GM21619 (cell line): ENCODE data around the gene SCD5.
"Not testable (repeated sequence)": the region's sequence is repeated elsewhere in the genome, so short reads cannot be mapped to it uniquely, and the experiment has no call there.

ENCODE experiments used
- ATAC-seq: cut with Tn5 transposase; IDR thresholded peaks from one replicate; pipeline ENCODE4 v1.9.1; 2021; ENCODE audit not compliant: unreplicated experiment

Gene SCD5

GRCh38 chr4:82798168-82799005 lies at the start of gene SCD5:
SCD5 (minus strand) TSS chr4:82798796; CDS start chr4:82798537, 259 bp downstream.
- ATAC-seq: peak; percentile 88

GRCh38 chr4:82842593-82842992 lies 44.0 kb upstream of the SCD5 start:
- ATAC-seq: no peak

- no peak for ATAC-seq
Observed at GRCh38 chr4:82839624-82840023, 41.0 kb upstream of the SCD5 start.

- ATAC-seq: no peak
Observed at GRCh38 chr4:82833696-82834313, 35.2 kb upstream of the SCD5 start.

GRCh38 chr4:82833060-82833459 lies 34.5 kb upstream of the SCD5 start:
- ATAC-seq: not testable (repeated sequence)

GRCh38 chr4:82825425-82825824 lies 26.8 kb upstream of the SCD5 start:
- no peak for ATAC-seq

GRCh38 chr4:82823062-82823461 lies 24.5 kb upstream of the SCD5 start:
- ATAC-seq: no peak

DNA sequence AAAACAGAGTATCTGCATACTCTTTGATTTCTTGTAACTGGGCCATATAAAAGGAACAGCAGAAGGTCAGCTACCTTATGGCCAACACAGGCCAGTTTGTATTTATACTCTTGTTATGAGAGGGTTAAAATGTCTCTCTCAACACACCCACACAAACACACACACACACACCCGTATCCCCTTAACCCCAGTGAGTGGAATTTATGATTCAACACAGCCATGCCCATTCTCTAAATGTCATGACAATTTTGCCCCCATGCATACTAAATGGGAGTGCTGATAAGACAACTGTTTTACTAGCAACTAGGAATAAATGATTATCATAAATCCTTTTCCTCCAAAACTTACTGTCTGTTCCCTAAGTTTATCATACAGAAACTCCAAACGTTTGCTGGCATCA lies 22.1 kb upstream of the SCD5 start:
- no peak for ATAC-seq

- ATAC-seq: peak; percentile 85
Observed at GRCh38 chr4:82818664-82819662, 20.4 kb upstream of the SCD5 start.

GRCh38 chr4:82816874-82817273 lies 18.3 kb upstream of the SCD5 start:
- not testable (repeated sequence) for ATAC-seq

DNA sequence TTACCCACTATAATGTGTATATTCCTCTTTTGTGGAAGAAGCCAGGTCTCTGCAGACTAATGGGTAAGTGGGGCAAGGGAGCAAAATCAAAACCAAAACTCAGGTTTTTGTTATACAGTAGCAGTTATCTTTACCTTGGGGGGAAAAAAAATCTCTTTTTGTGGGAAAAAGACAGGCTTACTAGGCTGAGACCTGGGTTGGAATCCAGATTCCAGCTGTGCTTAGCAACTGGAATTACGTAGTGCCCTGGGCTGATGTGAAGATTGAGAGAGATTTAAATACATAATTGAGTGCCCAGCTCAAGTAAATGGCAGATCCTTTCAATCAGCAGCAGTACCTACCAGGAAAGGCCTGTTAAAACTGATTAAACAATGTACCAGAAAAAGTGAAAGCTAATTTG lies 15.4 kb upstream of the SCD5 start:
- ATAC-seq: no peak

DNA sequence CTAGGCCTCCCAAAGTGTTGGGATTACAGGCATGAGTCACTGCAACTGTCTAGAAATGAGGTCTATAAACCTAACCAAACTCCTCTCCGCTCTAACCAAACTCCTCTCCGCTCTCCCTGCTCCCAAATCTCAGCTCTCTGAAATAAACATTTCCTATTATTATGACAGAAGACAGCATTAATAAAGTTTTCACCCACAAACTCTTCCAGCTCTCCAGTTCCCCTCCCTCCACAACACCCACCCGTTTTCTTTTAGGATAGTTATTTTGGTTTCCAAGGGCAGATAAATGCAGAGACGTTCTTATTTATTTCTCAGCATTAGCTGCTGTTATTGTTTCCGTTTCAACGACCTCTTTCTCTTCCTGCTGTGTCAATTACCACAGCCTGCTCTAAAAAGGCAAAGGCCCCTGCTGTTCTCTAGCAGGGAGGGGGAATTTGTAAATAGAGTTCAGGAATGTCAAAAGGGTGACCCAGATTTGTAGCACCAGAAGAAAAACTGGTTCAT lies 13.3 kb upstream of the SCD5 start:
- ATAC-seq: no peak

- no peak for ATAC-seq
Observed at GRCh38 chr4:82811392-82811791, 12.8 kb upstream of the SCD5 start.

DNA sequence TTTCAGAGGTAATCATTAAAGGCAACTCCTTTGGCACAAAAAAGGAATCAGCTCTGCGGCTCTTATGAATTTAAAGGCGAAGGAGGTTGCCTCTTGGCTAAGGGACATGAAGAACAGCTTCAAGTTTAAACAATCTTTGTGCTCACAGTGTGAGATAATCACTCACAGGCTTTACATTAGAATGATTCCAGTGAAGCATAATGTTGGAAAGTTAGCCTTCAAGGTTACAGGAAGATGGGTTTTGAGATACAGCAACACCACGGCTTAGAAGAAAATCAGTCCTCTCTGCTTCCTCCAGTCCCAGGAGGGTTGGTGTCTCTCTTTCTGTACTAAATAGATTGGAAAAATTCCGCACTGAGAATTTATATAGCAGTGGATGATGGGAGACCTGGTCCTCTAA lies 11.6 kb upstream of the SCD5 start:
- no peak for ATAC-seq

- ATAC-seq: no peak
Observed at GRCh38 chr4:82809619-82810018, 11.0 kb upstream of the SCD5 start.

DNA sequence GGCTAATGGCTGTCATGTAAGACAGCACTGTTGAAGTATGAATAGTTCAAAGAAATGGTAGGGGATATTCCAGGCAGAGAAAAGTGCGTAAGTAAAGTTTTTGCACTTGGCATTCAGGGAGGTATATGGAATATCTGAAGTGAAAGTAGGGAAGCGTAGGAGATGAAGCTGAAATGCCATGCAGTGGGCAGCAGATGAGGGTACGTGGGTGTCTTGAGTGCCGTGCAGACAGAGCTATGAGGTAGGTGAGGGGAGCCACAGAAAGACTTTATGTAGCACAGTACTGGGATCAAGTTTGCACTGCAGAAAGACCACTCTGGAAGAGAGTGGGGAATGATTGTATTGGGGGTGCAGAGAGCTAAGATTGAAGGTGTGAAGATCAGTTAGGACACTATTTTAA lies 5.2 kb upstream of the SCD5 start:
- no peak for ATAC-seq

GRCh38 chr4:82802911-82803310 lies 4.3 kb upstream of the SCD5 start:
- no peak for ATAC-seq

- ATAC-seq: no peak
Observed at GRCh38 chr4:82801910-82802521, 3.4 kb upstream of the SCD5 start.

DNA sequence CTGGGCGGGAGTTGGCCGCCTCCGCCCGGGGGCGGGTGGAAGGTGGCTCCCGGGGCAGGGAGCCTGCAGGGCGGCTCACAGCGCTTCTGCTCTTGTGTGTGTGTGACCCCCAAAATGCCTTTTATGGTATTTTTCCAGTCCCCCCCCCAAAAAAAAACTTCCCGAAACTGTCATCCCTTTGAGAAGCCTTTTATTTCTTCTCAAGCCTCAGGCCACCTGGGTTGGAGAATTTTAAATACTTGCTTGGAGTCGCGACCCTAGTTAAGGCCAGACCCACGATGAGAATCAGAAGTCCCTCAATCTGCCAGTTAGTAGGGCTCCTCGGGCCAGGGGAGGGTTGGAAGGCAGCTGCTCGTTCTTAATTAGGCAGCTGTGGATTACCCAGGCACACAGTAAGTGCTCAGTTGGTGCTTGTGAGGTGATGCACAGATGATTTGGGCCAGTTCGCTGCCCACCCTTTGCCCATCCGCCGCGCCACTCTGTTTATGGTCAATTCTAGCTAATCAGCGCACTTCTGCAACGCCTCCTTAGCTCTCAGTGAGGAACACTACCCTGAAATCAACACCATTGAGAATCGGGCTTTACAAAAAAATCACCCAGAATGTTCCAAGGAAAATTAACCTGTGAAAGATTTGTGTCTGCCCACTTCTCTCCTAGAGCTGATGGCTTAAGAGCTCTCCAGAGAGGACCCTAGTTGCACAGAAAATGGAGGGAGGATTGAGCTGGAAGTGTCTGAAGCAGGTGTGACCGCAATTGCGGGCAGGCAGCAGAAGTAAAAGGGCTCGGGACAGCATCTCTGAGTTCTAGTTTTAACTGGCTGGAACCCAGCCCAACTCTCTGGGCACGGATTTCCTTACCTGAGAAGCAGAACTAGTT lies 648 bp upstream of the SCD5 start:
- no peak for ATAC-seq
